ENCODE results near the gene HOXB8. TPM values are rescaled to one million over a fixed set of nuclear protein-coding genes. Genes with fewer than 3 reads are reported as not detected.

The HOXB8 gene
- total RNA-seq, 1 donor from 2014 or later = not detected

DNA sequence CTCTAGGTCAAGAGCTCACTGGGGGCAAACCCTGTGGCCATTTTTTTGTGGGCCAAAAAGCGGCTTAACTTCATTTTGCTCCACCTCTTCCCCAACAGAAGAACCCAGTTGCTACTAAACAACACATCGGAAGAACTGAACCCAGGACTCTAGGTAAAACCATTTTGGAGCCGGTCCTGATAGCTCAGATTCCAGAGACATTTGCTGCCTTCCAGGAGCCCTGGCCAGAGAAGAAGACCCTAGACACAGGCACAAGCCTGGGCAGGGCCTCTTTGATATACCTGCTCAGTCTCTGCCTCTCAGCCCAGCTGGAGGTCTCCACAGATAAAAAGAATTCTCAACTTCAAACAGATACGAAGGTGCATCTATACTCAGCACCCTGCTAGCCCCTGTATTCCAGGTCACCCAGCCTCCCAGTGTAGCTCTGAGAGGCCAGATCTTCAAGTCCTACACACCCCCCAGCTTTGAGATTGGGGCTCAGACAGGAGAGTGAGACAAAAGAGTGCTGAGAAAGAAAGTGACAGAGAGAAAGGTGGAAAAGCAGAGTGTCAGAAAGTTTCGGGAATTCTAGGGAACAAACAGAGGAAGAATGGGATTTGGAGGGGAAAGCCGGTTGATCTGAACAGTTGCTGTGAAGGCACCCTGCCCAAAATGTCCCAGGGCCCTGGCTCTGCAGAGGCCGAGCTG lies 17.6 kb upstream of the HOXB8 start:
- TF ChIP-seq POLR2AphosphoS5 (IDR thresholded peaks at IDR 0.05; ENCODE audit: insufficient read depth in 1 of 2, low read depth in 1 of 2) = no peak

DNA sequence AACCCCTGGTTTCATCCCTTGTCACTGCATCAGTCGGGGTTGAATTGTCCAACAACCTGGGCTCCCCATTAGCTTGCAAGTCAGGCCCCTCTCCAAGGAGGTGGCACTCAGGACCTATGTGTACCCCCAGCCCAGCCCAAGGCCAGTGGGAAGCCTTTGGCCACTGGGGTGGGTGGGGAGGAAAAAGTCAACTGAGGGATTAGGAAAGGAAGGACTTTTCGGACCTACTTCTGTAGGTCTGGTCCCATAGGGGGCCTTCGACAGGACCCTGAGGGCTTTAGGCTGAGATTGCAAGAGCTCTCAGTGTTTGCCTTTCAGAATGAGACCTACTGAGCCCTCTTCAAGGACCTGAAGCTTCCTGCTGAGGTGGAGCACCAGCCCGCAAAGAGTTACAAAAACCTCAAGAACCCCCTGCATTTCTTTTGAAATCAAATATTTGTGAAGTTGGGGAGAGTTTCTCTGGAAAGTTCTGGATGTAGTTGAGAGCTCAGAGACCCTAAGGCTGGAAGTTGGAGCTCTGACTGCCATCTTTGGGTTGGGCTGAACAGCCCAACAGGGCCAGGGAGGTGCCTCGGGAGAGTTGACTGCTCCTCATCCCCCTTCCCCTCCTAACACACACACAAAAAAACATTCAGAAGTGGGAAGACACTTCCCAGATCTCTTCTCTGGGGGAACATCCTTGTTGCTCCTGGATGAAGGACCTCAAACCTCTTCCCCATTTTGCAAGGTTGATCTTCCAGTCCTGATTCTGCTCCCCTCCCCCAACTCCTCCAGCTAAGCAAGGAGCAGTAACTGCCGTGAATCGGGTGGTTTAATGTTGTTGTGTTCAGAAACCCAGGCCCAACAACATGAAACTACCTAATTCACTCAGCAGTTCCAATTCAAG lies 16.8 kb upstream of the HOXB8 start:
- Histone ChIP-seq H3K27ac (no peak overlapping the region), H3K4me1 (peaks cover 9% of the 10 kb centered on the region), H3K4me3 (no peak overlapping the region), H3K36me3 (no peaks in the 10 kb centered on the region), H3K27me3 (peaks cover 1% of the 10 kb centered on the region), H3K9me3 (no peaks in the 10 kb centered on the region)
- TF ChIP-seq POLR2AphosphoS5 (IDR thresholded peaks at IDR 0.05; ENCODE audit: insufficient read depth in 1 of 2, low read depth in 1 of 2) (no peak), POLR2A (IDR thresholded peaks at IDR 0.05) (no peak)
- TF ChIP-seq, protein P1, sequence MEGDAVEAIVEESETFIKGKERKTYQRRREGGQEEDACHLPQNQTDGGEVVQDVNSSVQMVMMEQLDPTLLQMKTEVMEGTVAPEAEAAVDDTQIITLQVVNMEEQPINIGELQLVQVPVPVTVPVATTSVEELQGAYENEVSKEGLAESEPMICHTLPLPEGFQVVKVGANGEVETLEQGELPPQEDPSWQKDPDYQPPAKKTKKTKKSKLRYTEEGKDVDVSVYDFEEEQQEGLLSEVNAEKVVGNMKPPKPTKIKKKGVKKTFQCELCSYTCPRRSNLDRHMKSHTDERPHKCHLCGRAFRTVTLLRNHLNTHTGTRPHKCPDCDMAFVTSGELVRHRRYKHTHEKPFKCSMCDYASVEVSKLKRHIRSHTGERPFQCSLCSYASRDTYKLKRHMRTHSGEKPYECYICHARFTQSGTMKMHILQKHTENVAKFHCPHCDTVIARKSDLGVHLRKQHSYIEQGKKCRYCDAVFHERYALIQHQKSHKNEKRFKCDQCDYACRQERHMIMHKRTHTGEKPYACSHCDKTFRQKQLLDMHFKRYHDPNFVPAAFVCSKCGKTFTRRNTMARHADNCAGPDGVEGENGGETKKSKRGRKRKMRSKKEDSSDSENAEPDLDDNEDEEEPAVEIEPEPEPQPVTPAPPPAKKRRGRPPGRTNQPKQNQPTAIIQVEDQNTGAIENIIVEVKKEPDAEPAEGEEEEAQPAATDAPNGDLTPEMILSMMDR (IDR thresholded peaks at IDR 0.05) = no peak
- no peak for DNase-seq (ENCODE audit: extremely low spot score in 2 of 2)
- intact Hi-C loops (cut with DNase I) = no loop called here

More for the DNA sequence above, 17.6 kb upstream of the HOXB8 start:
- Histone ChIP-seq H3K27ac (no peak overlapping the region), H3K4me3 (no peak overlapping the region), H3K36me3 (no peaks in the 10 kb centered on the region), H3K27me3 (no peaks in the 10 kb centered on the region), H3K4me1 (peaks cover 9% of the 10 kb centered on the region), H3K9me3 (no peaks in the 10 kb centered on the region)
- intact Hi-C loops (cut with DNase I) = no loop called here
- DNase-seq (ENCODE audit: extremely low spot score in 2 of 2) = no peak

DNA sequence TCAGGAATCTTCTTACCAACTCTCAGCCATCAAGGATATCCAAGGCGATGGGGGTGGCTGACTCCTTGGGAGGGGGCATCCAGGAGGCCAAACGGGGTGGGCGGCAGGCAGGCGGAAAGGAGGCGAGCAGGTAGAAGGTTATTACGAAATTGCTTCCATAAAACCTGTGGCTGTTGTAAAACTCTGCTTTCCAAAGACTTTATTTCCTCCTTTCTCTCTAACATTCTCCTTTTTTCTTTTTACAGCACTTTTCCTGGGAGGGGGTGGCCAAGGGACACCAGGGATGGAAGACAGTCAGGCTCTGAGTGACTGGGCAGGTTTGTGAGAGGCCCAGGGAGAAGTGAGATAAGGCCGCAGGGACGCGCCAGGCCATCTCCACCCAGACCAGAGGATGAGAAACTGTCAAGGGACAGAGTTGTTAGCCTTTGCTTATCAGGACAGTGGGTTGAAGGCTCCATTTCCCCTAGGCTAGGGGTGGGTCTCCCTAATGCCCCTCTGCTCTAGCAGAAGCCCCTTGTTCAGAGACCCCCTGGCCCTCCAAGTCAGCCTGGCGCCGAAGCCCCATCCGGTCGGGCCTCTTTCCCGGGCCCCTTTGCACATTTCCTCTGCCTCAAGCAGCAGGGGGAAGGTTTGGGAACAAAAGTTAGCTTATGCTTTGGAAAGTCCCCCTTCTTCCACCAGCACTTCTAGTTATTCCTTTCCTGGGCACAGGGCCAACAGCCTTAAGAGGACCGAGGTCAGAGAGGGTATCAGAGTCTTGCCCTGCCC lies 16.0 kb upstream of the HOXB8 start:
- peaks cover 7% of the 10 kb centered on the region for H3K27me3 ChIP-seq
- H3K4me1 ChIP-seq = peaks cover 18% of the 10 kb centered on the region
- H3K4me3 ChIP-seq = no peak overlapping the region
- TF ChIP-seq POLR2A (IDR thresholded peaks at IDR 0.05) (no peak), POLR2AphosphoS5 (IDR thresholded peaks at IDR 0.05; ENCODE audit: insufficient read depth in 1 of 2, low read depth in 1 of 2) (no peak)
- TF ChIP-seq, protein P1 (IDR thresholded peaks at IDR 0.05) = no peak
- no peaks in the 10 kb centered on the region for H3K9me3 ChIP-seq
- no peak for DNase-seq (ENCODE audit: extremely low spot score in 2 of 2)
- H3K27ac ChIP-seq = no peak overlapping the region
- no peaks in the 10 kb centered on the region for H3K36me3 ChIP-seq
- intact Hi-C loops (cut with DNase I) = no loop called here

DNA sequence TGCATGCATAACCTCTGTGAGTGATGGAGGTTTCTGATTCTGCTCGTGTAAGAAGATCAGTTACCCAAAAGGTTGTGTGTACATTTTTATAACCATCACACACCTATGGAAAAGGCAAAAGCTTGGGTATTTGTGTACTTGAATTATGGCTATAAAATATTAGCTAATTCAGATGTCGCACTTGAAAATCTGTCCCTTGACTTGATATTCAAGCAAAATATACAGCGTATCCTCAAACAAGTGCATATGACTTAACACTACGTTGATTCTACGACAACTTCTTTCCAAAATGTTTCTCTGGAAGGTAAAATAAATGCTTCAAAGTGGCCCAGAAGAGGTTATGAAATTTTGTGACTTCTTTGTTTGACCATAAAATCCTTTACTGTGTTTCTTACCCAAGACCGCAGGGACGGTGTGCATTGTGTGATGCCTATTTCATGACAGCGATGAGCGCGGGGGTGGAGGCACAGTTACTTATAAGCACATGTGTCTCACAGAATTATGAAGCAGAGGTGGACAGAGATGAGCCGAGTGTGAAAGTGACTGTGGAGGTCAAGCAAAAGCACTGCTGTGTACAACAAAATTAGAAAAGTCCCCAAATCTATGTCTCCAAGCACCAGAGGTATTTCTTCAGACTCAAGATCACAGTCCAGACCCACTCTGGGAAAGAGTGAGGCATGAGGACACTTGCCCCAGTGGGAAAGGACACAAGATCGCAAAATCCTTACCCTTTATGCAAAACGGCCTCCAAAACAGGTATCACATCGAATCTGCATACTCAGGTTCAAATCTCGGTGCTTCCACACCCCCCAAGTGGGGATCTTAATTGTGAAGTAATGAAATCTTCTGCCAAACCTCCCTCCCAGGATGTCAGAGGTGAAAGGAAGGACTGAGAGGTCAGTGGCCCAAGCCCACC lies 15.2 kb upstream of the HOXB8 start:
- H3K27ac ChIP-seq = no peak overlapping the region
- no peak overlapping the region for H3K4me3 ChIP-seq
- peaks cover 26% of the 10 kb centered on the region for H3K4me1 ChIP-seq
- DNase-seq (ENCODE audit: extremely low spot score in 2 of 2) = no peak
- H3K9me3 ChIP-seq = no peaks in the 10 kb centered on the region
- intact Hi-C loops (cut with DNase I) = no loop called here
- H3K36me3 ChIP-seq = no peaks in the 10 kb centered on the region
- peaks cover 7% of the 10 kb centered on the region for H3K27me3 ChIP-seq
- TF ChIP-seq POLR2A (IDR thresholded peaks at IDR 0.05) = no peak
- TF ChIP-seq, protein P1 (IDR thresholded peaks at IDR 0.05) = no peak

DNA sequence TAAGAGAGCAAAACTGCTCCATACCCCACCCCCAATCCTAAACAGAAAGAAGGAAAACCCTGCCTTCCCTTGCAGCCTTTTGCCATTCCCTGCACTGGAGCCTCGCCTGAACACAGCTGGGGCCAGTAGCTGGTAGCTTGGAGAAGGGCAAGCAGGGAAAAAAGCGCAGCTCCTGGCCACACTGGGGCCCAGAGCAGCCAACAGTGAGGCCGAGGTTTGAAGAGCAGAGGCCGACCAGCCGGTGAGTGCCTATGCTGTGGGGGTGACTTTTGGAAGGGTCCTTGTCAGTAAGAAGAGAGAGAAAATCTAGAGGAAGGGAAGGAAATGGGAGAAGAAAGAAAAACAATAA lies 14.3 kb upstream of the HOXB8 start:
- Histone ChIP-seq H3K27ac (no peak overlapping the region), H3K9me3 (no peaks in the 10 kb centered on the region), H3K27me3 (peaks cover 7% of the 10 kb centered on the region), H3K4me3 (no peak overlapping the region), H3K36me3 (no peaks in the 10 kb centered on the region), H3K4me1 (peaks cover 34% of the 10 kb centered on the region)
- intact Hi-C loops (cut with DNase I) = no loop called here
- DNase-seq (ENCODE audit: extremely low spot score in 2 of 2) = no peak
- no peak for TF ChIP-seq POLR2AphosphoS5 (IDR thresholded peaks at IDR 0.05; ENCODE audit: insufficient read depth in 1 of 2, low read depth in 1 of 2)
